Measurements from ENCODE around the gene GARIN6.

- TF ChIP-seq CTCF (IDR thresholded peaks at IDR 0.05; ENCODE audit: low read depth, low read length, missing input control) (no peak), GABPA (IDR thresholded peaks at IDR 0.05 in 1 of 2, conservative IDR thresholded peaks at IDR 0.05 in 1 of 2) (no peak), FOXA1 (IDR thresholded peaks at IDR 0.05) (no peak), JUND (IDR thresholded peaks at IDR 0.05) (no peak), YY1 (IDR thresholded peaks at IDR 0.05) (no peak), RAD21 (IDR thresholded peaks at IDR 0.05) (no peak), ATF3 (IDR thresholded peaks at IDR 0.05) (no peak), TAF1 (conservative IDR thresholded peaks at IDR 0.05) (no peak)
Measured at GRCh38 chr12:99680276-99680675, 32.7 kb downstream of the GARIN6 start.

All from liver (tissue), 3 donors.